OCI-LY3 (cell line): ENCODE data around the gene XDH.

Experiments used
- EZH2phosphoT487 ChIP-seq: fragments of 200-600 bp; shearing (Covaris generic); IDR thresholded peaks from 2 replicates; pipeline ENCODE4 v1.6.1; 2018; ENCODE audit warnings: antibody characterized with exemption, mixed run types, low read depth
- TF ChIP-seq, protein P1 (sequence below): fragments of 200-600, 300-600 bp; sonication (generic); IDR thresholded peaks from 2 replicates; pipeline ENCODE4 v1.5.1; 2014; ENCODE audit warnings: antibody characterized with exemption, low read length, low read depth

GRCh38 chr2:31286961-31287550, 127.5 kb downstream of the XDH start:
- TF ChIP-seq, protein P1, sequence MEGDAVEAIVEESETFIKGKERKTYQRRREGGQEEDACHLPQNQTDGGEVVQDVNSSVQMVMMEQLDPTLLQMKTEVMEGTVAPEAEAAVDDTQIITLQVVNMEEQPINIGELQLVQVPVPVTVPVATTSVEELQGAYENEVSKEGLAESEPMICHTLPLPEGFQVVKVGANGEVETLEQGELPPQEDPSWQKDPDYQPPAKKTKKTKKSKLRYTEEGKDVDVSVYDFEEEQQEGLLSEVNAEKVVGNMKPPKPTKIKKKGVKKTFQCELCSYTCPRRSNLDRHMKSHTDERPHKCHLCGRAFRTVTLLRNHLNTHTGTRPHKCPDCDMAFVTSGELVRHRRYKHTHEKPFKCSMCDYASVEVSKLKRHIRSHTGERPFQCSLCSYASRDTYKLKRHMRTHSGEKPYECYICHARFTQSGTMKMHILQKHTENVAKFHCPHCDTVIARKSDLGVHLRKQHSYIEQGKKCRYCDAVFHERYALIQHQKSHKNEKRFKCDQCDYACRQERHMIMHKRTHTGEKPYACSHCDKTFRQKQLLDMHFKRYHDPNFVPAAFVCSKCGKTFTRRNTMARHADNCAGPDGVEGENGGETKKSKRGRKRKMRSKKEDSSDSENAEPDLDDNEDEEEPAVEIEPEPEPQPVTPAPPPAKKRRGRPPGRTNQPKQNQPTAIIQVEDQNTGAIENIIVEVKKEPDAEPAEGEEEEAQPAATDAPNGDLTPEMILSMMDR, result no peak
- no peak for TF ChIP-seq EZH2phosphoT487
